Suppressor macrophage treated with lipopolysaccharide for 4 hours (primary cell): ENCODE data around the gene RPN1.

Experiments used
- DNase-seq: peaks from one replicate; pipeline ENCODE4 v3.0.0-alpha.2; 2020

The RPN1 gene

GRCh38 chr3:128648940-128649663, 1.5 kb downstream of the RPN1 start:
- DNase-seq, result peak; percentile 7

GRCh38 chr3:128648402-128648801, 2.2 kb downstream of the RPN1 start:
- DNase-seq, result no peak

GRCh38 chr3:128647307-128647706, 3.3 kb downstream of the RPN1 start:
- no peak for DNase-seq

GRCh38 chr3:128634075-128634611, 16.5 kb downstream of the RPN1 start:
- DNase-seq, result no peak

- DNase-seq, result no peak
These were observed 18.3 kb downstream of the RPN1 start for GRCh38 chr3:128632301-128632700.

- DNase-seq, result no peak
These were observed 20.7 kb downstream of the RPN1 start for GRCh38 chr3:128629936-128630335.

- DNase-seq, result no peak
These were observed 25.1 kb downstream of the RPN1 start for GRCh38 chr3:128625409-128625945.

GRCh38 chr3:128624526-128625138, 26.0 kb downstream of the RPN1 start:
- DNase-seq, result no peak

GRCh38 chr3:128623762-128624176, 26.8 kb downstream of the RPN1 start:
- peak; percentile 40 for DNase-seq

- DNase-seq, result no peak
These were observed 28.7 kb downstream of the RPN1 start for GRCh38 chr3:128621931-128622330.

GRCh38 chr3:128621234-128621633, 29.4 kb downstream of the RPN1 start:
- DNase-seq, result no peak

GRCh38 chr3:128620268-128620691, 30.3 kb downstream of the RPN1 start:
- DNase-seq, result peak; percentile 11

- peak; percentile 94 for DNase-seq
These were observed 31.3 kb downstream of the RPN1 start for GRCh38 chr3:128619146-128619890.

GRCh38 chr3:128618398-128618726, 32.3 kb downstream of the RPN1 start:
- peak; percentile 44 for DNase-seq

GRCh38 chr3:128617557-128618397, 32.8 kb downstream of the RPN1 start:
- DNase-seq, result peak; percentile 99

GRCh38 chr3:128617270-128617556, 33.4 kb downstream of the RPN1 start:
- DNase-seq, result no peak

- no peak for DNase-seq
These were observed 33.9 kb downstream of the RPN1 start for GRCh38 chr3:128616516-128617269.

- no peak for DNase-seq
These were observed 36.5 kb downstream of the RPN1 start for GRCh38 chr3:128614076-128614475.

GRCh38 chr3:128613083-128613829, 37.4 kb downstream of the RPN1 start:
- DNase-seq, result no peak

- DNase-seq, result no peak
These were observed 40.1 kb downstream of the RPN1 start for GRCh38 chr3:128610451-128611070.

- no peak for DNase-seq
These were observed 41.3 kb downstream of the RPN1 start for GRCh38 chr3:128609294-128609693.
